HG02943 (cell line): ENCODE results near the gene CEL.
"Not testable (repeated sequence)": the region's sequence is repeated elsewhere in the genome, so short reads cannot be mapped to it uniquely, and the experiment has no call there.

Experiments used
- ATAC-seq: cut with Tn5 transposase; IDR thresholded peaks from one replicate; pipeline ENCODE4 v1.9.1; 2021; ENCODE audit warnings: mild to moderate bottlenecking, low read depth, moderate library complexity; ENCODE audit not compliant: unreplicated experiment

The CEL gene

GRCh38 chr9:133063159-133063499, 1.3 kb downstream of the CEL start:
- no peak for ATAC-seq

GRCh38 chr9:133063500-133064231, 1.9 kb downstream of the CEL start:
- no peak for ATAC-seq

DNA sequence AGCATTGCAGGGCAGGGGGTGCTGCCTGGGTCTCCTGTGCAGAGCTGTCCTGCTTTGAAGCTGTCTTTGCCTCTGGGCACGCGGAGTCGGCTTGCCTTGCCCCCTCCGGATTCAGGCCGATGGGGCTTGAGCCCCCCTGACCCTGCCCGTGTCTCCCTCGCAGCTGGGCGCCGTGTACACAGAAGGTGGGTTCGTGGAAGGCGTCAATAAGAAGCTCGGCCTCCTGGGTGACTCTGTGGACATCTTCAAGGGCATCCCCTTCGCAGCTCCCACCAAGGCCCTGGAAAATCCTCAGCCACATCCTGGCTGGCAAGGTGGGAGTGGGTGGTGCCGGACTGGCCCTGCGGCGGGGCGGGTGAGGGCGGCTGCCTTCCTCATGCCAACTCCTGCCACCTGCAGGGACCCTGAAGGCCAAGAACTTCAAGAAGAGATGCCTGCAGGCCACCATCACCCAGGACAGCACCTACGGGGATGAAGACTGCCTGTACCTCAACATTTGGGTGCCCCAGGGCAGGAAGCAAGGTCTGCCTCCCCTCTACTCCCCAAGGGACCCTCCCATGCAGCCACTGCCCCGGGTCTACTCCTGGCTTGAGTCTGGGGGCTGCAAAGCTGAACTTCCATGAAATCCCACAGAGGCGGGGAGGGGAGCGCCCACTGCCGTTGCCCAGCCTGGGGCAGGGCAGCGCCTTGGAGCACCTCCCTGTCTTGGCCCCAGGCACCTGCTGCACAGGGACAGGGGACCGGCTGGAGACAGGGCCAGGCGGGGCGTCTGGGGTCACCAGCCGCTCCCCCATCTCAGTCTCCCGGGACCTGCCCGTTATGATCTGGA, 2.7 kb downstream of the CEL start:
- ATAC-seq = no peak

GRCh38 chr9:133065070-133065388, 3.2 kb downstream of the CEL start:
- ATAC-seq = no peak

GRCh38 chr9:133066181-133066983, 4.6 kb downstream of the CEL start:
- ATAC-seq = no peak

- ATAC-seq = no peak
Measured at GRCh38 chr9:133067006-133067405, 5.2 kb downstream of the CEL start.

DNA sequence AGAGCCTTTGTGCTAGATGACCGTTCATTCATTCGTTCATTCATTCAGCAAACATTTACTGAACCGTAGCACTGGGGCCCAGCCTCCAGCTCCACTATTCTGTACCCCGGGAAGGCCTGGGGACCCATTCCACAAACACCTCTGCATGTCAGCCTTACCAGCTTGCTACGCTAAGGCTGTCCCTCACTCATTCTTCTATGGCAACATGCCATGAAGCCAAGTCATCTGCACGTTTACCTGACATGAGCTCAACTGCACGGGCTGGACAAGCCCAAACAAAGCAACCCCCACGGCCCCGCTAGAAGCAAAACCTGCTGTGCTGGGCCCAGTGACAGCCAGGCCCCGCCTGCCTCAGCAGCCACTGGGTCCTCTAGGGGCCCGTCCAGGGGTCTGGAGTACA, 6.0 kb downstream of the CEL start:
- ATAC-seq = no peak

DNA sequence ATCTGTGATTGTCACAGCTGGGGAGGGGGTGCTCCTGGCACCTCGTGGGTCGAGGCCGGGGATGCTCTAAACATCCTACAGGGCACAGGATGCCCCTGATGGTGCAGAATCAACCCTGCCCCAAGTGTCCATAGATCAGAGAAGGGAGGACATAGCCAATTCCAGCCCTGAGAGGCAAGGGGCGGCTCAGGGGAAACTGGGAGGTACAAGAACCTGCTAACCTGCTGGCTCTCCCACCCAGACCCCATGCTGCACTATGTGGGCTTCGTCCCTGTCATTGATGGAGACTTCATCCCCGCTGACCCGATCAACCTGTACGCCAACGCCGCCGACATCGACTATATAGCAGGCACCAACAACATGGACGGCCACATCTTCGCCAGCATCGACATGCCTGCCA, 6.7 kb downstream of the CEL start:
- not testable (repeated sequence) for ATAC-seq

- ATAC-seq = not testable (repeated sequence)
Measured at GRCh38 chr9:133070500-133070961, 8.8 kb downstream of the CEL start.

GRCh38 chr9:133070985-133071384, 9.2 kb downstream of the CEL start:
- not testable (repeated sequence) for ATAC-seq

DNA sequence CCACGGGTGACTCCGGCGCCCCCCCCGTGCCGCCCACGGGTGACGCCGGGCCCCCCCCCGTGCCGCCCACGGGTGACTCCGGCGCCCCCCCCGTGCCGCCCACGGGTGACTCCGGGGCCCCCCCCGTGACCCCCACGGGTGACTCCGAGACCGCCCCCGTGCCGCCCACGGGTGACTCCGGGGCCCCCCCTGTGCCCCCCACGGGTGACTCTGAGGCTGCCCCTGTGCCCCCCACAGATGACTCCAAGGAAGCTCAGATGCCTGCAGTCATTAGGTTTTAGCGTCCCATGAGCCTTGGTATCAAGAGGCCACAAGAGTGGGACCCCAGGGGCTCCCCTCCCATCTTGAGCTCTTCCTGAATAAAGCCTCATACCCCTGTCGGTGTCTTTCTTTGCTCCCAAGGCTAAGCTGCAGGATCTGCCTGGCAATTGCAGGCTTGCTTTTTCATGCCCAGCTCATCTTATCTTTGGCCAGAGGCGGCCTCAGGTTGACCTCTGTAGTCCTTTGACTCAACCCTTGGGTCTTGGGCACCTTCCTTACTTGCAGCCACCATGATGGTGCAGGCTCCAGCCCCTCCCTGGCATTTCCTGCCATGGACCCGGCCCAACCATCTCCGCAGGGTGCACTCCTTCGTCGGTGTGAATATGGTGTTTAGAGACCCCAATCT, 9.8 kb downstream of the CEL start:
- no peak for ATAC-seq

DNA sequence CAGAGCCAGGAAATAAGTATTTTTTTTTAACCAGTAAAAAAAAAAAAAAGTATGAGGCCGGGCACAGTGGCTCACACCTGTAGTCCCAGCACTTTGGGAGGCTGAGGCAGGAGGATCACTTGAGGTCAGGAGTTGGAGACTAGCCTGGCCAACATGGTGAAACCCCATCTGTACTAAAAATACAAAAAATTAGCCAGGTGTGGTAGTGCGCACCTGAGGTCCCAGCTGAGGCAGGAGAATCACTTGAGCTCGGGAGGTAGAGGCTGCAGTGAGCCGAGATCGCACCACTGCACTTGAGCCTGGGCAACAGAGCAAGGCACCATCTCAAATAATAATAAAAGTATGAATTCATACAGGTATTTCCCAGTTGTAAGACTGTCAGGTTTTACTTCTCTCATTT, 10.4 kb downstream of the CEL start:
- not testable (repeated sequence) for ATAC-seq

- no peak for ATAC-seq
Measured at GRCh38 chr9:133073086-133074014, 11.6 kb downstream of the CEL start.

DNA sequence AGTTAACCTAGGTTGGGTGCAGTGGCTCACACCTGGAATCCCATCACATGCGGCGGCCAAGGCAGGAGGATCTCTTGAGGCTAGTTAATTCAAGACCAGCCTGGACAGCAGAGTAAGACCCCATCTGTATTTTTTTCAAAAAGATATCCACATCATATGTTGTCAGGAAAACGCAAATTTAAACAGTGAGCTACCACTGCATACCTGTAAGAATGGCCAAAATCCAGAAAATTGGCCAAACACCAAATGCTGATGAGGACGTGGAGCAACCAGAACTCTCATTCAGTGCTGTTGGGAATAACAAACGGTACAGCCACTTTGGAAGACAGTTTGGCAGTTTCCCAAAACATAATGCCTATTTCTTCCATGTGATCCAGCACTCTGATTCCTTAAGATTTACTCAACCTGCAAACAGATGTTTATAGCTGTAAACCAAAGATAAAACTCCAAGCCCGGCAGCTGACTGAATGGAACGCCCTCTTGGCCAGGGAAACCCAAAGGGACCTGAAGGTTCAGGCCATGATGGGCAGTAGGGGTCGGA, 12.4 kb downstream of the CEL start:
- ATAC-seq = no peak

- no peak for ATAC-seq
Measured at GRCh38 chr9:133075925-133076630, 14.3 kb downstream of the CEL start.

- no peak for ATAC-seq
Measured at GRCh38 chr9:133076691-133077090, 14.9 kb downstream of the CEL start.

GRCh38 chr9:133078486-133078885, 16.7 kb downstream of the CEL start:
- no peak for ATAC-seq

DNA sequence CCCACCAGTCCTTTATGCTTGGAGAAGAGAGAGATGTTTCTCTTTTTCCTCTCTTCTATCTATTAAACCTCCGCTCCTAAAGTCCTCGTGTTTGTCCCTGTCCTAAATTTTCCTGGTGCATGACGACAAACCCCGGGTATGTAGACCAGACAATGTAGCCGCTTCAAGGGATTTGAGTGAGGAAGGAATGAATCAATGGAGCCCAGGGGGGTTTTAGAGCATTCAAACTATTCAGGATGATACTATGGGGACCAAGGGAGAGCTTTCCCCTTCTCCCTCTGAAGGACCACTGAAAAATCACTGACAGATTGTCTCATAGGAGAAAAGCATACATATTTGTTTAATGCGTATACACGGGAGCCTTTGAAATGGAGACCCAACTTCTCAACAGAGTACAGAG, 18.4 kb downstream of the CEL start:
- ATAC-seq = no peak
